Measurements from ENCODE around the gene POLR1G. TPM values are rescaled to one million over a fixed set of nuclear protein-coding genes. Genes with fewer than 3 reads are reported as not detected.

The POLR1G gene
- total and polyA plus RNA-seq, 2 experiments from 2014 or later: 33.0 to 85.9 TPM

- Histone ChIP-seq H2AFZ (peak overlapping the region; percentile 91; the same call in 1 of the 2 replicates), H3K79me2 (replicated peaks; ENCODE audit: insufficient read depth) (peaks cover 5% of the 10 kb centered on the region; the same call in 1 of the 2 replicates), H3K4me3 (peak overlapping the region; percentile 58), H3K27ac (ENCODE audit: low read depth) (no peak overlapping the region; the same call in 1 of the 2 replicates), H3K4me2 (peak overlapping the region; percentile 77), H3K4me1 (ENCODE audit: insufficient read depth) (peaks cover 14% of the 10 kb centered on the region; the same call in 1 of the 2 replicates), H3K9me2 (ENCODE audit: insufficient read depth) (no peaks in the 10 kb centered on the region), H4K20me1 (replicated peaks; ENCODE audit: insufficient read depth) (no peaks in the 10 kb centered on the region), H3F3A (replicated peaks; ENCODE audit: low read depth) (peaks cover 12% of the 10 kb centered on the region; the same call in 1 of the 2 replicates), H3K36me3 (ENCODE audit: insufficient read depth) (no peaks in the 10 kb centered on the region; the same call in 1 of the 2 replicates), H3K27me3 (ENCODE audit: insufficient read depth) (no peaks in the 10 kb centered on the region)
- ATAC-seq (no peak), DNase-seq (ENCODE audit: low spot score) (no peak)
- no peak for TF ChIP-seq ZNF114 (CRISPR knock-in tag; IDR thresholded peaks at IDR 0.05)
- TF ChIP-seq ZNF331 (CRISPR knock-in tag; IDR thresholded peaks at IDR 0.05; ENCODE audit: low read depth): no peak
- no peak for TF ChIP-seq REST (IDR thresholded peaks at IDR 0.05; ENCODE audit: unreplicated experiment)
- TF ChIP-seq CREB1 (CRISPR knock-in tag; IDR thresholded peaks at IDR 0.05; ENCODE audit: low read depth): no peak
- no peak for TF ChIP-seq EZH2 (IDR thresholded peaks at IDR 0.05; ENCODE audit: low read depth, unreplicated experiment)
- no peak for TF ChIP-seq JUNB (IDR thresholded peaks at IDR 0.05; ENCODE audit: unreplicated experiment)
- no peak for TF ChIP-seq STAT1 (IDR thresholded peaks at IDR 0.05; ENCODE audit: unreplicated experiment)
- TF ChIP-seq, protein P1, sequence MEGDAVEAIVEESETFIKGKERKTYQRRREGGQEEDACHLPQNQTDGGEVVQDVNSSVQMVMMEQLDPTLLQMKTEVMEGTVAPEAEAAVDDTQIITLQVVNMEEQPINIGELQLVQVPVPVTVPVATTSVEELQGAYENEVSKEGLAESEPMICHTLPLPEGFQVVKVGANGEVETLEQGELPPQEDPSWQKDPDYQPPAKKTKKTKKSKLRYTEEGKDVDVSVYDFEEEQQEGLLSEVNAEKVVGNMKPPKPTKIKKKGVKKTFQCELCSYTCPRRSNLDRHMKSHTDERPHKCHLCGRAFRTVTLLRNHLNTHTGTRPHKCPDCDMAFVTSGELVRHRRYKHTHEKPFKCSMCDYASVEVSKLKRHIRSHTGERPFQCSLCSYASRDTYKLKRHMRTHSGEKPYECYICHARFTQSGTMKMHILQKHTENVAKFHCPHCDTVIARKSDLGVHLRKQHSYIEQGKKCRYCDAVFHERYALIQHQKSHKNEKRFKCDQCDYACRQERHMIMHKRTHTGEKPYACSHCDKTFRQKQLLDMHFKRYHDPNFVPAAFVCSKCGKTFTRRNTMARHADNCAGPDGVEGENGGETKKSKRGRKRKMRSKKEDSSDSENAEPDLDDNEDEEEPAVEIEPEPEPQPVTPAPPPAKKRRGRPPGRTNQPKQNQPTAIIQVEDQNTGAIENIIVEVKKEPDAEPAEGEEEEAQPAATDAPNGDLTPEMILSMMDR (conservative IDR thresholded peaks at IDR 0.05; ENCODE audit: low read depth in 2 of 2): no peak
- no peak for TF ChIP-seq POLR2AphosphoS5 (IDR thresholded peaks at IDR 0.05; ENCODE audit: low read depth)
- TF ChIP-seq, protein P2, sequence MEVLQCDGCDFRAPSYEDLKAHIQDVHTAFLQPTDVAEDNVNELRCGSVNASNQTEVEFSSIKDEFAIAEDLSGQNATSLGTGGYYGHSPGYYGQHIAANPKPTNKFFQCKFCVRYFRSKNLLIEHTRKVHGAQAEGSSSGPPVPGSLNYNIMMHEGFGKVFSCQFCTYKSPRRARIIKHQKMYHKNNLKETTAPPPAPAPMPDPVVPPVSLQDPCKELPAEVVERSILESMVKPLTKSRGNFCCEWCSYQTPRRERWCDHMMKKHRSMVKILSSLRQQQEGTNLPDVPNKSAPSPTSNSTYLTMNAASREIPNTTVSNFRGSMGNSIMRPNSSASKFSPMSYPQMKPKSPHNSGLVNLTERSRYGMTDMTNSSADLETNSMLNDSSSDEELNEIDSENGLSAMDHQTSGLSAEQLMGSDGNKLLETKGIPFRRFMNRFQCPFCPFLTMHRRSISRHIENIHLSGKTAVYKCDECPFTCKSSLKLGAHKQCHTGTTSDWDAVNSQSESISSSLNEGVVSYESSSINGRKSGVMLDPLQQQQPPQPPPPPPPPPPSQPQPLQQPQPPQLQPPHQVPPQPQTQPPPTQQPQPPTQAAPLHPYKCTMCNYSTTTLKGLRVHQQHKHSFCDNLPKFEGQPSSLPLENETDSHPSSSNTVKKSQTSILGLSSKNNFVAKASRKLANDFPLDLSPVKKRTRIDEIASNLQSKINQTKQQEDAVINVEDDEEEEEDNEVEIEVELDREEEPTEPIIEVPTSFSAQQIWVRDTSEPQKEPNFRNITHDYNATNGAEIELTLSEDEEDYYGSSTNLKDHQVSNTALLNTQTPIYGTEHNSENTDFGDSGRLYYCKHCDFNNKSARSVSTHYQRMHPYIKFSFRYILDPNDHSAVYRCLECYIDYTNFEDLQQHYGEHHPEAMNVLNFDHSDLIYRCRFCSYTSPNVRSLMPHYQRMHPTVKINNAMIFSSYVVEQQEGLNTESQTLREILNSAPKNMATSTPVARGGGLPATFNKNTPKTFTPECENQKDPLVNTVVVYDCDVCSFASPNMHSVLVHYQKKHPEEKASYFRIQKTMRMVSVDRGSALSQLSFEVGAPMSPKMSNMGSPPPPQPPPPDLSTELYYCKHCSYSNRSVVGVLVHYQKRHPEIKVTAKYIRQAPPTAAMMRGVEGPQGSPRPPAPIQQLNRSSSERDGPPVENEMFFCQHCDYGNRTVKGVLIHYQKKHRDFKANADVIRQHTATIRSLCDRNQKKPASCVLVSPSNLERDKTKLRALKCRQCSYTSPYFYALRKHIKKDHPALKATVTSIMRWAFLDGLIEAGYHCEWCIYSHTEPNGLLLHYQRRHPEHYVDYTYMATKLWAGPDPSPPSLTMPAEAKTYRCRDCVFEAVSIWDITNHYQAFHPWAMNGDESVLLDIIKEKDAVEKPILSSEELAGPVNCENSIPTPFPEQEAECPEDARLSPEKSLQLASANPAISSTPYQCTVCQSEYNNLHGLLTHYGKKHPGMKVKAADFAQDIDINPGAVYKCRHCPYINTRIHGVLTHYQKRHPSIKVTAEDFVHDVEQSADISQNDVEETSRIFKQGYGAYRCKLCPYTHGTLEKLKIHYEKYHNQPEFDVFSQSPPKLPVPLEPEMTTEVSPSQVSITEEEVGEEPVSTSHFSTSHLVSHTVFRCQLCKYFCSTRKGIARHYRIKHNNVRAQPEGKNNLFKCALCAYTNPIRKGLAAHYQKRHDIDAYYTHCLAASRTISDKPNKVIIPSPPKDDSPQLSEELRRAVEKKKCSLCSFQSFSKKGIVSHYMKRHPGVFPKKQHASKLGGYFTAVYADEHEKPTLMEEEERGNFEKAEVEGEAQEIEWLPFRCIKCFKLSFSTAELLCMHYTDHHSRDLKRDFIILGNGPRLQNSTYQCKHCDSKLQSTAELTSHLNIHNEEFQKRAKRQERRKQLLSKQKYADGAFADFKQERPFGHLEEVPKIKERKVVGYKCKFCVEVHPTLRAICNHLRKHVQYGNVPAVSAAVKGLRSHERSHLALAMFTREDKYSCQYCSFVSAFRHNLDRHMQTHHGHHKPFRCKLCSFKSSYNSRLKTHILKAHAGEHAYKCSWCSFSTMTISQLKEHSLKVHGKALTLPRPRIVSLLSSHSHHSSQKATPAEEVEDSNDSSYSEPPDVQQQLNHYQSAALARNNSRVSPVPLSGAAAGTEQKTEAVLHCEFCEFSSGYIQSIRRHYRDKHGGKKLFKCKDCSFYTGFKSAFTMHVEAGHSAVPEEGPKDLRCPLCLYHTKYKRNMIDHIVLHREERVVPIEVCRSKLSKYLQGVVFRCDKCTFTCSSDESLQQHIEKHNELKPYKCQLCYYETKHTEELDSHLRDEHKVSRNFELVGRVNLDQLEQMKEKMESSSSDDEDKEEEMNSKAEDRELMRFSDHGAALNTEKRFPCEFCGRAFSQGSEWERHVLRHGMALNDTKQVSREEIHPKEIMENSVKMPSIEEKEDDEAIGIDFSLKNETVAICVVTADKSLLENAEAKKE (CRISPR knock-in tag; IDR thresholded peaks at IDR 0.05): no peak
- no peak for TF ChIP-seq ETS1 (IDR thresholded peaks at IDR 0.05)
- no peak for TF ChIP-seq EZH2phosphoT487 (IDR thresholded peaks at IDR 0.05; ENCODE audit: unreplicated experiment)
- no peak for TF ChIP-seq NANOG (IDR thresholded peaks at IDR 0.05; ENCODE audit: borderline replicate concordance)
- peaks cover 8% of the 10 kb centered on the region for H3K27me3 Mint-ChIP-seq (ENCODE audit: insufficient read depth, low read depth, poor library complexity)
- H3K4me3 Mint-ChIP-seq: peak overlapping the region; percentile 96
- H3K4me1 Mint-ChIP-seq: peaks cover 23% of the 10 kb centered on the region
- no peaks in the 10 kb centered on the region; the same call in 2 of the 3 replicates for H3K9me3 Mint-ChIP-seq
- H3K27ac Mint-ChIP-seq: peak overlapping the region; percentile 98
- peaks cover 15% of the 10 kb centered on the region for H3K36me3 Mint-ChIP-seq (ENCODE audit: low read depth)
Measured at GRCh38 chr19:45423033-45423588, 16.7 kb downstream of the POLR1G start.
